ENCODE data around the gene SF3B4.
"Not testable (repeated sequence)": the region's sequence is repeated elsewhere in the genome, so short reads cannot be mapped to it uniquely, and the experiment has no call there.

The SF3B4 gene

GRCh38 chr1:149927563-149928400 lies at the start of gene SF3B4:
SF3B4 (minus strand) TSS chr1:149927803; CDS start chr1:149927759, 44 bp downstream.
- DNase-seq, result peak; percentile 86

- DNase-seq, result no peak
Measured at GRCh38 chr1:149977345-149977744, 49.7 kb upstream of the SF3B4 start.

GRCh38 chr1:149972547-149972946 lies 44.9 kb upstream of the SF3B4 start:
- DNase-seq, result no peak

GRCh38 chr1:149967646-149968045 lies 40.0 kb upstream of the SF3B4 start:
- DNase-seq, result no peak

- DNase-seq, result no peak
Measured at GRCh38 chr1:149967041-149967440, 39.4 kb upstream of the SF3B4 start.

GRCh38 chr1:149966405-149966804 lies 38.8 kb upstream of the SF3B4 start:
- no peak for DNase-seq

- no peak for DNase-seq
Measured at GRCh38 chr1:149965440-149965839, 37.8 kb upstream of the SF3B4 start.

- DNase-seq, result no peak
Measured at GRCh38 chr1:149963358-149963757, 35.8 kb upstream of the SF3B4 start.

GRCh38 chr1:149962736-149963135 lies 35.1 kb upstream of the SF3B4 start:
- DNase-seq, result no peak

- DNase-seq, result peak; percentile 17
Measured at GRCh38 chr1:149962039-149962647, 34.5 kb upstream of the SF3B4 start.

GRCh38 chr1:149957548-149957947 lies 29.9 kb upstream of the SF3B4 start:
- DNase-seq, result not testable (repeated sequence)

GRCh38 chr1:149949911-149950310 lies 22.3 kb upstream of the SF3B4 start:
- DNase-seq, result no peak

- DNase-seq, result no peak
Measured at GRCh38 chr1:149945206-149945605, 17.6 kb upstream of the SF3B4 start.

- DNase-seq, result no peak
Measured at GRCh38 chr1:149942885-149943284, 15.3 kb upstream of the SF3B4 start.

- no peak for DNase-seq
Measured at GRCh38 chr1:149942207-149942606, 14.6 kb upstream of the SF3B4 start.

- no peak for DNase-seq
Measured at GRCh38 chr1:149940427-149940826, 12.8 kb upstream of the SF3B4 start.

- DNase-seq, result not testable (repeated sequence)
Measured at GRCh38 chr1:149938668-149939003, 11.0 kb upstream of the SF3B4 start.

GRCh38 chr1:149937759-149938158 lies 10.2 kb upstream of the SF3B4 start:
- DNase-seq, result no peak

GRCh38 chr1:149936992-149937705 lies 9.5 kb upstream of the SF3B4 start:
- no peak for DNase-seq

GRCh38 chr1:149936170-149936991 lies 8.8 kb upstream of the SF3B4 start, which contains the start of gene MTMR11:
MTMR11 (minus strand) TSS chr1:149936879; CDS start chr1:149936647, 232 bp downstream.
- no peak for DNase-seq

- no peak for DNase-seq
Measured at GRCh38 chr1:149934356-149934755, 6.8 kb upstream of the SF3B4 start.

GRCh38 chr1:149933208-149933607 lies 5.6 kb upstream of the SF3B4 start:
- no peak for DNase-seq

- no peak for DNase-seq
Measured at GRCh38 chr1:149932474-149932873, 4.9 kb upstream of the SF3B4 start.
